Loucy (cell line): ENCODE measurements around the gene ACTRT2.

ENCODE experiments used
- CTCF ChIP-seq: fragments of 200-600 bp; sonication (generic); conservative IDR thresholded peaks from 2 replicates; pipeline ENCODE4 v1.5.1; 2014; ENCODE audit warnings: mild to moderate bottlenecking, antibody characterized with exemption, low read length
- EZH2phosphoT487 ChIP-seq: fragments of 200-600 bp; IDR thresholded peaks from 2 replicates; pipeline ENCODE4 v1.6.1; 2018; ENCODE audit warnings: antibody characterized with exemption, mild to moderate bottlenecking, moderate library complexity, borderline replicate concordance

- TF ChIP-seq CTCF (no peak), EZH2phosphoT487 (no peak)
Observed at GRCh38 chr1:3026581-3027391, 5.5 kb downstream of the ACTRT2 start.
